GM12874 (cell line): ENCODE data around the gene AP5M1.

Source experiments
- TF ChIP-seq, protein P1 (sequence below): IDR thresholded peaks from 2 replicates; pipeline ENCODE4 v1.5.1; 2011; ENCODE audit warnings: low read depth, mild to moderate bottlenecking, control low read depth, low read length, moderate library complexity; ENCODE audit not compliant: insufficient read depth

Gene AP5M1

DNA sequence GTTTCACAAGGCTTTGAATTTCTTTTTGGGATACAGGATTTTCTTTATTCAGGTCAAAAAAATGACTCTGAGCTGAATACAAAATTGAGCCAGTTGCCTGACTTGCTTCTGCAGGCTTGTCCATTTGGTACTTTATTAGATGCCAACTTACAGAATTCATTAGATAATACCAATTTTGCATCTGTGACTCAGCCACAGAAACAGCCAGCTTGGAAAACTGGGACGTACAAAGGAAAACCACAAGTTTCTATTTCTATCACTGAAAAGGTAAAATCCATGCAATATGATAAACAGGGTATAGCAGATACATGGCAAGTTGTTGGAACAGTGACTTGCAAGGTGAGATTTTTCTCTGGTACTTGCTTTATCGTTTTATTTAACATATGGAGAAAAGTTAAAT lies 5.8 kb downstream of the AP5M1 start:
- TF ChIP-seq, protein P1, sequence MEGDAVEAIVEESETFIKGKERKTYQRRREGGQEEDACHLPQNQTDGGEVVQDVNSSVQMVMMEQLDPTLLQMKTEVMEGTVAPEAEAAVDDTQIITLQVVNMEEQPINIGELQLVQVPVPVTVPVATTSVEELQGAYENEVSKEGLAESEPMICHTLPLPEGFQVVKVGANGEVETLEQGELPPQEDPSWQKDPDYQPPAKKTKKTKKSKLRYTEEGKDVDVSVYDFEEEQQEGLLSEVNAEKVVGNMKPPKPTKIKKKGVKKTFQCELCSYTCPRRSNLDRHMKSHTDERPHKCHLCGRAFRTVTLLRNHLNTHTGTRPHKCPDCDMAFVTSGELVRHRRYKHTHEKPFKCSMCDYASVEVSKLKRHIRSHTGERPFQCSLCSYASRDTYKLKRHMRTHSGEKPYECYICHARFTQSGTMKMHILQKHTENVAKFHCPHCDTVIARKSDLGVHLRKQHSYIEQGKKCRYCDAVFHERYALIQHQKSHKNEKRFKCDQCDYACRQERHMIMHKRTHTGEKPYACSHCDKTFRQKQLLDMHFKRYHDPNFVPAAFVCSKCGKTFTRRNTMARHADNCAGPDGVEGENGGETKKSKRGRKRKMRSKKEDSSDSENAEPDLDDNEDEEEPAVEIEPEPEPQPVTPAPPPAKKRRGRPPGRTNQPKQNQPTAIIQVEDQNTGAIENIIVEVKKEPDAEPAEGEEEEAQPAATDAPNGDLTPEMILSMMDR = no peak

DNA sequence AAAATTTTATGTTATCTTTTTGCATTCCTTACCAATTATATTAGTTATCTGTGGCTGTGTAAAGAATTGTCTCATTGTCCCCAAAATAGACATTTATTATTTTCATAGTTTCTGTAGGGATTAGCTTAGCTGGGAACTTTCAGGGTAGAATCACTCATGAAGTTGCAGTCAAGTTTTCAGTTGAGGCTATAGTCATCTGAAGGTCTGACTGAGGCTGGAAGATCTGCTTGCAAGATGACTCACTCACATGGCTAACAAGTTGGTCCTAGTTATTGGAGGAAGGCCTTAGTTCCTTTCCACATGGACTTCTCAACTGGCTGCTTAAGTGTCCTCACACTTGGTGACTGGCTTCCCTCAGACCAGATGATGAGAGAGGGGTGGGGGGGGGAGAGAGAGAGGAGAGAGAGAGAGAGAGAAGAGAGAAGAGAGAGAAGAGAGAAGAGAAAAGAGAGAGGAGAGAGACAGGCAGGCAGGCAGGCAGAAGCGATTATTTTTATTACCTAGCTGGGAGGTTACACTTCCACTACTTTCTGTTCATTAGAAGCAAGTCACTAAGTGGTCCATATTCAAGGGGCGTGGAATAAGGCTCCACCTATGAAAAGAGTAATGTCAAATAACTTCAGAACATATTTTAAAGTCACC lies 6.4 kb downstream of the AP5M1 start:
- TF ChIP-seq, protein P1 = no peak

DNA sequence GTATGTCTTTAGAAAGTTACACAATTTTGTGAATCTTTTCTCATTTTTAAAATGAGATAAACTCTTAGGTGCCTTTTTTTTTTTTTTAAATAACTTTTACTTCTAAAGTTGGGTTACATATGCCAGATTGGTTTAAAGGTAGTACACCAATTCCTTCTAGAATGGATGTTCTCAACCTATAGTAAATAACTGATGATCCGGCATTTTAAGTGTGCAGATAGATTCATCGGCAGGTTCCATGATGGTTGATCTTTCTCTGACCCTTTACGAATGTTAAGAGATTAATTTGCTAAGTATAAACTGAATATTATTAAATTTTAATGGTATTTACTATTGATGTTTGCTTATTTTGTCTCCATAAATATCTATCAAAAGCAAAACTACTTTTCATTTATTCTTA lies 8.3 kb downstream of the AP5M1 start:
- TF ChIP-seq, protein P1 = no peak

DNA sequence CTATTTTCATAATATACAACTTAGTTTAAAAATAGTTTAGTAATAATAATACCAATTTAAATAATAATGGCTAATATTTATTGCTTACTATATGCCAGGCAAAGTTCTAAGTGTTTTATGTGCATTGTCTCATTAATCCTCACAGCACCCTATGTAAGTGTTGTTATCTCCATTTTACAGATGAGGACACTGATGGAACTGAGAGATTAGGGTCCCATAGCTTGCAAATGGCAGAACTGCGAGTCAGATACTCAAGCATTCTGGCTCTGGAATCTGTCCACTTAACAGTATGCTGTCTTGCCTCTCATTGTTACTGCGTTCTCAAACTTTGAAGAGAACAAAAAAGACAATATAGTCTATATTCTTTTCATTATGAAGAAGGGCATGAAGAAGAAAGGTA lies 19.0 kb downstream of the AP5M1 start:
- TF ChIP-seq, protein P1 = no peak

DNA sequence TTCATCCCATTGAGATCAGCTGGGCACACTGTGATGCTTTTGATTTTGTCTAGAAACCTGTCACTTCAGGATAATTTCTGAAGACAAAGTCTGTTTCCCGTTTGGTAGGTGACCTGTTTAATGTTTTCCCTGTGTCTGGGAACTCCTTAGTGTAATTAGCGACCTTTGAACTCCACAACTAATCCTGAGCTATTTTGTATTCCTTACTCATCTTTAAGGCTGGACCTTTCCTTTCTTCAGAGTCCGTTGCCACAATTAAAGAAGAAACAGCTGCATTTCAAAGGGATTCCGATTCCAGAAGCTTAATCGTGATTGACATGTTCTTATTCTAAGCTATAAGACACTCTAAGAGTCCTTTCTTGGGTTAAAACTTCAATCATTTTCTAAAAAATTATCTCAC lies 22.0 kb downstream of the AP5M1 start:
- TF ChIP-seq, protein P1 = no peak

DNA sequence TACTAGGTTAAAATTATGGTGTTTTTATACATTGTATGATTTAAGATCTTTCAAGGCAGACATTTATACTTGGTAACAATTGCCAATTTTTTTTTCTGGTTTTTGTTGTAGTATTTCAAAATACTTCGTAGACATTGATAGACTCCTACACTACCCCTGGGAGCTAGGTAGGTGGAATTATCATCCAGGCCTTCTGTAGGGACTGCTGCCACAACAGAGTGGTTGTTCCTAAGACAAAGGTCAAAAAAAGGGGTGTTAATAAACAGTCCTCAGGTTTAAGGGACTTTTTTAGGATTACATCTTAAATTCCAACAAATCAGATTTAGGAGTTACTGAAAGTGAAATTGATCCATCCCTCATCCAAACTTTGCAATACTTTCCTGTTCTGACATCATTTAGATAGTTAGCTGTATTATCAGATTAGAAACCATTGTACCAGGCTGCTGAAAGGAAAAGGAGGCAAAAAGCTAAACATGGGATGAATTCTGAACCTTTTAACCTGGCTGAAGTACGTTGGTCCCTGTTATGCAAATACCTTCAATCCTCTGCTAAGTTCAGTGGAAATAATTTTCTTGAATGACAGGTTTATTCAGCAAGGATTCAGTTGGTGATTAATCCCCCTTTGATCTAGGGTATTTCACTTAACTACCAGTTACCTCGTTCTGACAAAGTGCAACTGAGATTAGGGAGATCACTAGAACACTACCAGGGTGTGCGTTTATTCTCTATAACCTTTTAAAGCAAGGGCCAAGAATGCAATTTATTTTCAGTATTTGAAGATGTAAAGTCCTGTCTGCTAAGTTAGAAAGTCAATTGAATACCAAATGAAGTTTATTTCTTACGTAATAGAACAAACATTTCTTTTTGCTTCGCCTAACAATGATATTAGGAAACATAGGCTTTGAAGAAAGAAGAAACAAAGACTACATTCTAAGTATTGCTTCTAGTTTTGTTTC lies 23.2 kb downstream of the AP5M1 start:
- TF ChIP-seq, protein P1 = no peak
